Gastroesophageal sphincter (tissue), 3 donors: Measurements from ENCODE around the gene C8G.

Source experiments
- POLR2A ChIP-seq, 2 donors: fragments of 450-650 bp; IDR thresholded peaks; one replicate each; pipeline ENCODE4 v1.6.1; 2017; ENCODE audit warnings: antibody characterized with exemption in 2 of 2, mild to moderate bottlenecking in 2 of 2, moderate library complexity in 1 of 2
- POLR2AphosphoS5 ChIP-seq: sonication (generic); formaldehyde crosslinking; IDR thresholded peaks from one replicate; pipeline ENCODE4 v1.6.1; 2017; ENCODE audit warnings: antibody characterized with exemption
- TF ChIP-seq, protein P1 (sequence below), 4 experiments: fragments of 200-600 bp in 2 of 4; fragments of 450-650 bp in 2 of 4; sonication (generic) in 1 of 4; IDR thresholded peaks; one replicate each; pipeline ENCODE4 v1.5.1; 2017 to 2019; ENCODE audit warnings: antibody characterized with exemption in 4 of 4, mild to moderate bottlenecking in 2 of 4, moderate library complexity in 2 of 4

DNA sequence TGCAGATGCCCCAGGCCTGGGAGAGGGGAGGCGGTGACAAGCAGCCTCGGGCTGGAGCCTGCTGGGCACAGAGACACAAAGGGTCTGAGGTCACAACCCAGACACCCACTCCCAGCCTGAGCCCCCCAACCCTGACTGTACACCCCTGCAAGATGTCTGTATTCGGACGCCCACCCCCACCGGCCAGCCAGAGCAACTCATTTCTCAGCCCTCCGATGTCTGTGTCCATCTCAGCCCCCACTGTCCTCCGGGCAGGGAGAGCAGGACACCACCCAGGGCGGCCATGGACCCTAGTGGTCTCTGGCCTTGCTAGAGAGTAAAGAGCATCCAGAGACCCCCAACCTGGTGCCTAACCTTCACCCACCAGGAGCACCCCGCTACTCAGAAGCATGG is 10.9 kb downstream of the C8G start:
- TF ChIP-seq, protein P1, sequence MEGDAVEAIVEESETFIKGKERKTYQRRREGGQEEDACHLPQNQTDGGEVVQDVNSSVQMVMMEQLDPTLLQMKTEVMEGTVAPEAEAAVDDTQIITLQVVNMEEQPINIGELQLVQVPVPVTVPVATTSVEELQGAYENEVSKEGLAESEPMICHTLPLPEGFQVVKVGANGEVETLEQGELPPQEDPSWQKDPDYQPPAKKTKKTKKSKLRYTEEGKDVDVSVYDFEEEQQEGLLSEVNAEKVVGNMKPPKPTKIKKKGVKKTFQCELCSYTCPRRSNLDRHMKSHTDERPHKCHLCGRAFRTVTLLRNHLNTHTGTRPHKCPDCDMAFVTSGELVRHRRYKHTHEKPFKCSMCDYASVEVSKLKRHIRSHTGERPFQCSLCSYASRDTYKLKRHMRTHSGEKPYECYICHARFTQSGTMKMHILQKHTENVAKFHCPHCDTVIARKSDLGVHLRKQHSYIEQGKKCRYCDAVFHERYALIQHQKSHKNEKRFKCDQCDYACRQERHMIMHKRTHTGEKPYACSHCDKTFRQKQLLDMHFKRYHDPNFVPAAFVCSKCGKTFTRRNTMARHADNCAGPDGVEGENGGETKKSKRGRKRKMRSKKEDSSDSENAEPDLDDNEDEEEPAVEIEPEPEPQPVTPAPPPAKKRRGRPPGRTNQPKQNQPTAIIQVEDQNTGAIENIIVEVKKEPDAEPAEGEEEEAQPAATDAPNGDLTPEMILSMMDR (IDR thresholded peaks at IDR 0.05) = no peak
- TF ChIP-seq POLR2AphosphoS5 (no peak), POLR2A (IDR thresholded peaks at IDR 0.05) (no peak)
